Measurements from ENCODE around the gene CYP8B1.

DNA sequence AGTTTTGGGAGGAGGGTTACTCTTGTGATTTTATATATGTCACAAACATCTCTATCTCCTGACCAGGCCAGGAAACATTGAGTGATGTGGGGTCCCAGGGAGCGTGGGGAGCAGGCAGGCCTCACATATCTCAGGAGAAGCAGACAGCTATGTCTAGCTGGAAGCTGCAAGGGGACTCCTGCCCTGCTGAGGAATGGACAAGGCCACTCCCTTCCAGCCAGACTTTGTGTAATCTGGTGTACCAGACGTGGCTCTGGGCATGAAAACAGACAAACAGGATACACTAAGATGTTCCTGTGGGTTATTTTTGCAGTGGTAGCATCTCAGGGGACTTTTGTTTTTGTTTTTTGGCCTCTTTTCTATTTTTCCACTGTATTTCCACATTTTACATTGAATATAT lies 23.2 kb downstream of the CYP8B1 start:
- no peak for TF ChIP-seq POLR2AphosphoS5 (IDR thresholded peaks at IDR 0.05; ENCODE audit: low read depth)
- TF ChIP-seq, protein P1, sequence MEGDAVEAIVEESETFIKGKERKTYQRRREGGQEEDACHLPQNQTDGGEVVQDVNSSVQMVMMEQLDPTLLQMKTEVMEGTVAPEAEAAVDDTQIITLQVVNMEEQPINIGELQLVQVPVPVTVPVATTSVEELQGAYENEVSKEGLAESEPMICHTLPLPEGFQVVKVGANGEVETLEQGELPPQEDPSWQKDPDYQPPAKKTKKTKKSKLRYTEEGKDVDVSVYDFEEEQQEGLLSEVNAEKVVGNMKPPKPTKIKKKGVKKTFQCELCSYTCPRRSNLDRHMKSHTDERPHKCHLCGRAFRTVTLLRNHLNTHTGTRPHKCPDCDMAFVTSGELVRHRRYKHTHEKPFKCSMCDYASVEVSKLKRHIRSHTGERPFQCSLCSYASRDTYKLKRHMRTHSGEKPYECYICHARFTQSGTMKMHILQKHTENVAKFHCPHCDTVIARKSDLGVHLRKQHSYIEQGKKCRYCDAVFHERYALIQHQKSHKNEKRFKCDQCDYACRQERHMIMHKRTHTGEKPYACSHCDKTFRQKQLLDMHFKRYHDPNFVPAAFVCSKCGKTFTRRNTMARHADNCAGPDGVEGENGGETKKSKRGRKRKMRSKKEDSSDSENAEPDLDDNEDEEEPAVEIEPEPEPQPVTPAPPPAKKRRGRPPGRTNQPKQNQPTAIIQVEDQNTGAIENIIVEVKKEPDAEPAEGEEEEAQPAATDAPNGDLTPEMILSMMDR (conservative IDR thresholded peaks at IDR 0.05; ENCODE audit: low read depth in 2 of 2): no peak
- no peak for TF ChIP-seq EZH2phosphoT487 (IDR thresholded peaks at IDR 0.05; ENCODE audit: unreplicated experiment)
- TF ChIP-seq EZH2 (IDR thresholded peaks at IDR 0.05; ENCODE audit: low read depth, unreplicated experiment): no peak
- TF ChIP-seq, protein P2, sequence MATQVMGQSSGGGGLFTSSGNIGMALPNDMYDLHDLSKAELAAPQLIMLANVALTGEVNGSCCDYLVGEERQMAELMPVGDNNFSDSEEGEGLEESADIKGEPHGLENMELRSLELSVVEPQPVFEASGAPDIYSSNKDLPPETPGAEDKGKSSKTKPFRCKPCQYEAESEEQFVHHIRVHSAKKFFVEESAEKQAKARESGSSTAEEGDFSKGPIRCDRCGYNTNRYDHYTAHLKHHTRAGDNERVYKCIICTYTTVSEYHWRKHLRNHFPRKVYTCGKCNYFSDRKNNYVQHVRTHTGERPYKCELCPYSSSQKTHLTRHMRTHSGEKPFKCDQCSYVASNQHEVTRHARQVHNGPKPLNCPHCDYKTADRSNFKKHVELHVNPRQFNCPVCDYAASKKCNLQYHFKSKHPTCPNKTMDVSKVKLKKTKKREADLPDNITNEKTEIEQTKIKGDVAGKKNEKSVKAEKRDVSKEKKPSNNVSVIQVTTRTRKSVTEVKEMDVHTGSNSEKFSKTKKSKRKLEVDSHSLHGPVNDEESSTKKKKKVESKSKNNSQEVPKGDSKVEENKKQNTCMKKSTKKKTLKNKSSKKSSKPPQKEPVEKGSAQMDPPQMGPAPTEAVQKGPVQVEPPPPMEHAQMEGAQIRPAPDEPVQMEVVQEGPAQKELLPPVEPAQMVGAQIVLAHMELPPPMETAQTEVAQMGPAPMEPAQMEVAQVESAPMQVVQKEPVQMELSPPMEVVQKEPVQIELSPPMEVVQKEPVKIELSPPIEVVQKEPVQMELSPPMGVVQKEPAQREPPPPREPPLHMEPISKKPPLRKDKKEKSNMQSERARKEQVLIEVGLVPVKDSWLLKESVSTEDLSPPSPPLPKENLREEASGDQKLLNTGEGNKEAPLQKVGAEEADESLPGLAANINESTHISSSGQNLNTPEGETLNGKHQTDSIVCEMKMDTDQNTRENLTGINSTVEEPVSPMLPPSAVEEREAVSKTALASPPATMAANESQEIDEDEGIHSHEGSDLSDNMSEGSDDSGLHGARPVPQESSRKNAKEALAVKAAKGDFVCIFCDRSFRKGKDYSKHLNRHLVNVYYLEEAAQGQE (IDR thresholded peaks at IDR 0.05; ENCODE audit: unreplicated experiment): no peak
- no peak for TF ChIP-seq NANOG (IDR thresholded peaks at IDR 0.05; ENCODE audit: borderline replicate concordance)

Measured in GM23338 (cell line).